ENCODE results near the gene NMT1. TPM values are rescaled to one million over a fixed set of nuclear protein-coding genes. Genes with fewer than 3 reads are reported as not detected.

NMT1 gene
- total and polyA plus RNA-seq, 2 of the 13 experiments (the other 11 are each of a cell fraction or from before 2014, with no cell fraction given): 75.7 to 142 TPM

GRCh38 chr17:45149037-45149668 lies 88.0 kb downstream of the NMT1 start (continued):
- TF ChIP-seq POLR2AphosphoS2 (IDR thresholded peaks at IDR 0.05; ENCODE audit: low read depth, low read length): no peak
- TF ChIP-seq ATF5 (CRISPR knock-in tag; IDR thresholded peaks at IDR 0.05; ENCODE audit: low read depth): no peak
- peak; percentile 54; the same call in 1 of the 2 replicates for TF ChIP-seq MEIS2 (CRISPR knock-in tag; IDR thresholded peaks at IDR 0.05)
- TF ChIP-seq CAMTA2 (CRISPR knock-in tag; IDR thresholded peaks at IDR 0.05; ENCODE audit: borderline replicate concordance): peak; percentile 80; the same call in 1 of the 2 replicates
- peak; percentile 92 for TF ChIP-seq HOXD1 (CRISPR knock-in tag; IDR thresholded peaks at IDR 0.05)
- TF ChIP-seq ASH2L (IDR thresholded peaks at IDR 0.05; ENCODE audit: insufficient read length, low read depth, low read length): peak; percentile 57
- peak; percentile 65; the same call in 1 of the 2 replicates for TF ChIP-seq HNF1B (CRISPR knock-in tag; IDR thresholded peaks at IDR 0.05)
- TF ChIP-seq ZNF230 (CRISPR knock-in tag; IDR thresholded peaks at IDR 0.05): no peak
- TF ChIP-seq DR1 (CRISPR knock-in tag; IDR thresholded peaks at IDR 0.05): no peak
- TF ChIP-seq ARNTL (CRISPR knock-in tag; IDR thresholded peaks at IDR 0.05): no peak
- no peak for TF ChIP-seq ZNF674 (CRISPR knock-in tag; IDR thresholded peaks at IDR 0.05; ENCODE audit: low read depth)
- TF ChIP-seq HDAC2 (CRISPR knock-in tag; IDR thresholded peaks at IDR 0.05): peak; percentile 80
- no peak for TF ChIP-seq NBN (conservative IDR thresholded peaks at IDR 0.05)
- TF ChIP-seq YY1 (IDR thresholded peaks at IDR 0.05; ENCODE audit: insufficient read depth, insufficient replicate concordance, low read depth, low read length): peak; percentile 62
- 0 out of 2 replicates have a peak, but pooled peaks have one; percentile 60 for TF ChIP-seq KDM4B (CRISPR knock-in tag; IDR thresholded peaks at IDR 0.05)
- TF ChIP-seq ATAD3A (CRISPR knock-in tag; IDR thresholded peaks at IDR 0.05): no peak
- peak; percentile 83 for TF ChIP-seq ZBTB7B (CRISPR knock-in tag; IDR thresholded peaks at IDR 0.05)
- peak; percentile 89 for TF ChIP-seq BCL6 (CRISPR knock-in tag; IDR thresholded peaks at IDR 0.05)
- 0 out of 2 replicates have a peak, but pooled peaks have one; percentile 79 for TF ChIP-seq ZNF816 (CRISPR knock-in tag; IDR thresholded peaks at IDR 0.05; ENCODE audit: borderline replicate concordance)
- TF ChIP-seq RFXANK (CRISPR knock-in tag; IDR thresholded peaks at IDR 0.05): peak; percentile 22; the same call in 1 of the 2 replicates
- TF ChIP-seq TAF15 (IDR thresholded peaks at IDR 0.05; ENCODE audit: low read depth, low read length, poor library complexity, severe bottlenecking): peak; percentile 73
- peak; percentile 52; the same call in 1 of the 2 replicates for TF ChIP-seq EED (CRISPR knock-in tag; IDR thresholded peaks at IDR 0.05)
- TF ChIP-seq PRDM15 (CRISPR knock-in tag; IDR thresholded peaks at IDR 0.05): peak; percentile 71
- TF ChIP-seq ERF (CRISPR knock-in tag; IDR thresholded peaks at IDR 0.05): peak; percentile 88; the same call in 1 of the 2 replicates
- peak; percentile 71; the same call in 1 of the 2 replicates for TF ChIP-seq SALL2 (CRISPR knock-in tag; IDR thresholded peaks at IDR 0.05)
- TF ChIP-seq CHD2 (IDR thresholded peaks at IDR 0.05; ENCODE audit: low read depth, low read length): peak; percentile 68; the same call in 1 of the 2 replicates
- TF ChIP-seq ZNF652 (CRISPR knock-in tag; IDR thresholded peaks at IDR 0.05; ENCODE audit: borderline replicate concordance, low read depth): no peak

Measured in HepG2 (cell line).